Stimulated activated CD4-positive, alpha-beta T cell treated with anti-CD3 and anti-CD28 coated beads, Interleukin-4, amount 100 ng/mL, for 24 hours (primary cell): ENCODE measurements around the gene NQO2.
"Not testable (repeated sequence)": the region's sequence is repeated elsewhere in the genome, so short reads cannot be mapped to it uniquely, and the experiment has no call there.

ENCODE experiments used
- DNase-seq: peaks from one replicate; pipeline ENCODE4 v3.0.0-alpha.2; 2020

The NQO2 gene

DNA sequence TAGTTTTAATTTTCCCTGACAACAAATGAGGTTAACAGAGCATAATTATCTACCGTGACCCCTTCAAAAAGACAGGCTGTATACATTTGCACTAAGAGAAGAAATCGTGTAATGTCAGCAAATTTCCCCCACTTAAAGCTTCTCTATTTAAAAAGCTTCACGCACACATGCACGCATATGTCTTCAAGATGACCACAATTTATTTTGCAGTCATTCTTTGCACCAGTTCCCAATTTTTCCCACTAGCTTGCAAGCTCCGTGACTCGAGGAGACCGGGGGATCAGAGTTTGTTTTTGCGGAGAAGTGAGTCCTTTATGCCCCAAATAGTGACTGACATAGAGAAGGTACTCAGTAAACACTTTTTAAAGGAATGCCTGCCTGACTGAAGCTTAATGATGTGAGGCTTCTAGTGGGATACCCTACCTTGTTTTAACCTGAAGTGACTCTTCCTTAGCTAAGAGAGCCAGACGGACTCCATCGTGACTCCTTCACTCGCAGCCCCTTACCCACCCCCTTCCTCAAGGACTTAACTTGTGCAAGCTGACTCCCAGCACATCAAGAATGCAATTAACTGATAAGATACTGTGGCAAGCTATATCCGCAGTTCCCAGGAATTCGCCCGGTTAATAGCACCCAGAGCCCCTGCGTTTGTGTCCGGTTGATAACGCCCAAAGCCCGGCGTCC is 9.3 kb upstream of the NQO2 start:
- DNase-seq = no peak

GRCh38 chr6:2990932-2991506 is 8.7 kb upstream of the NQO2 start:
- DNase-seq = no peak

DNA sequence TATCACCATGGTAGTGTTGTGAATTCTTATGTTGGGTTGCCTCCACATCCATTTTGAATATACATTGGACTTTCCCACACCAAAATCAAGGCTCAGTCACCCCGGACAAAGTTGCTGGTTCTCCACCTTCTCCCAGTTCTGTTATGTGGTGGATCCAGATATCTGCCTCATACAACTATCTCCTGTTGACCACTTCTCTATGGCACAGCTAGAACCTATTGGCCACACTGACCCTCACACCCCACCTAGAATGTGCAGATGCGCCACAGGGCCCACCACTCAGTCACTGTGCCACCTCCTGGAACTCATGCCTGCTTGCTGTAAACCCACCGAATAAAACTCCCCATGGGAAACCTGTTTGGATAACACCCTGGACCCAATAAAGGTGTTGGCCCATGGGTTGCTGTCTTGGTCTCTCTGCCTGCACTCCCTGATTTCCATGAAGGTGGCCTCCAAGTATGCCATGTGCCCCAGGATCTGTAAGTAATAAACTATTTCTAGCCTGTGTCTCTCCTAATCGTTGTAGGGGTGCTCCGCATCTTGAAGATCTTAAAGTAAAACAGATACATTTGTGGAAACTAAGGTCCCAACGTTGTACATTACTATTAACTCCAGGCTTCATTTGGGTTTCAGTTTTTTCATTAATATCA is 7.2 kb upstream of the NQO2 start:
- no peak for DNase-seq

- no peak for DNase-seq
Measured at GRCh38 chr6:2993755-2994317, 5.9 kb upstream of the NQO2 start.

- peak; percentile 47 for DNase-seq
Measured at GRCh38 chr6:2998249-2998997, 1.3 kb upstream of the NQO2 start.

DNA sequence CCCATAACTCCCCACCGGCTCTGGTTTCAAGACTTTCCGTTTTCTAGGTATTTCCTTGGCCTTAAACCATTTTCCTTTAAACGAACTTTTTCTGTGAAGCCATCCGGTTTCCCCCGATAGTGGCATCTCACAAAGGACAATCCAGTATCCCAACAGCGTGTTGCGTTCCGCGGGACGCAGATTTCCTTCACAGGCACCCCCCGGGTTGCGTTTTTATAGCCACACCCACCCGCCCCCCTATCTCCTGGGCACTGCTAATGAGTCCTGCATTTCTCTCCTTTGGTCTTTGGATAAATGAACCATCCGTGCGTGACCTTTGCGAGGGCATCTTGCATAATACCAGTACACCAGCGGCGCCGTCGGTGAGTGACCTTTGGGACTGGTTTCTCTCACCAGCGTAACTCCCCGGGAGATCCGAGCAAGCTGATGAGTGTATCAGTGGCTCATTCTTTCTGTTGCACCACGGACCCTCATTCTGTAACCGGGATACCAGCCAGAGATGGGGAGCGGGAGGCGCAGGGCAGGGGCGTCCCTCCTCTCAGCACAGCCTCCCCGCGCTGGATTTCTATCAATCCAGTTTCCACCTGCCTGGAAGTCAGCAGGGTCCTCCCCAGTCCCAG is 586 bp upstream of the NQO2 start:
- DNase-seq = peak; percentile 15

GRCh38 chr6:3001146-3001772 is 1.6 kb downstream of the NQO2 start:
- no peak for DNase-seq

GRCh38 chr6:3001773-3002293 is 2.1 kb downstream of the NQO2 start:
- peak; percentile 24 for DNase-seq

- DNase-seq = not testable (repeated sequence)
Measured at GRCh38 chr6:3003226-3003625, 3.5 kb downstream of the NQO2 start.

DNA sequence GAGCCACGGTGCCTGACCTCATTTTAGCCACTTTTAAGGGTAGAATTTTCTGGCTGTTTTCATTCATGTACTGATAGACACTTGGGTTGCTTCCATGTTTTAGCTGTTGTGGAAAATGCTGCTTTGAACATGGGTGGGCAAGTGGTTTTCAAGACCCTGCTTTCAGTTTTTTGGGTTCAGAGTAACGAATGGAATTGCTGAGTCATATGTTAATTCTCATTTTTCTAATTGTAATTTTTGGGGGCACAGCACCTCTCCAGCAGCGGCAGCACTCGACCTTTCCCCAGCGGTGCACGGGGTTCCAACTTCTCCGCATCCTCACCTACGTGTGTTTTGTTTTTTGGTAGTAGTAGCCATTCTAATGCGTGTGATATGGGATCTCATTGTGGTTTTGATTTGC is 5.4 kb downstream of the NQO2 start:
- no peak for DNase-seq

GRCh38 chr6:3005874-3006273 is 6.2 kb downstream of the NQO2 start:
- no peak for DNase-seq

GRCh38 chr6:3006476-3006875 is 6.8 kb downstream of the NQO2 start:
- no peak for DNase-seq

GRCh38 chr6:3007571-3007970 is 7.9 kb downstream of the NQO2 start:
- no peak for DNase-seq

- DNase-seq = not testable (repeated sequence)
Measured at GRCh38 chr6:3008712-3009265, 9.1 kb downstream of the NQO2 start.

DNA sequence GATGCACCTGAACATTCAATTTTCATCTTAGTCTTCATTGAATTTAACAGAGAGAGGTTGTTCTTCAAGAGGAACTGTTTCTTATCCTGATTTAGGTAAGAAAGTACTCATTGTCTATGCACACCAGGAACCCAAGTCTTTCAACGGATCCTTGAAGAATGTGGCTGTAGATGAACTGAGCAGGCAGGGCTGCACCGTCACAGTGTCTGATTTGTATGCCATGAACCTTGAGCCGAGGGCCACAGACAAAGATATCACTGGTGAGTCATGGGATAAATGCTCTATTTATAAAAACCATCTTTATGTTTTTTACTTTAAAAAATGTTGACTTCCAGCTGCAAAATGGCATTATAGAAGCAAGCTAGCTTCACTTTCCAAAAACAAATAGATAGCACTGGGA is 10.2 kb downstream of the NQO2 start:
- DNase-seq = no peak

GRCh38 chr6:3011158-3011557 is 11.5 kb downstream of the NQO2 start:
- no peak for DNase-seq

GRCh38 chr6:3011592-3011991 is 11.9 kb downstream of the NQO2 start:
- DNase-seq = no peak

GRCh38 chr6:3013486-3013885 is 13.8 kb downstream of the NQO2 start:
- no peak for DNase-seq

DNA sequence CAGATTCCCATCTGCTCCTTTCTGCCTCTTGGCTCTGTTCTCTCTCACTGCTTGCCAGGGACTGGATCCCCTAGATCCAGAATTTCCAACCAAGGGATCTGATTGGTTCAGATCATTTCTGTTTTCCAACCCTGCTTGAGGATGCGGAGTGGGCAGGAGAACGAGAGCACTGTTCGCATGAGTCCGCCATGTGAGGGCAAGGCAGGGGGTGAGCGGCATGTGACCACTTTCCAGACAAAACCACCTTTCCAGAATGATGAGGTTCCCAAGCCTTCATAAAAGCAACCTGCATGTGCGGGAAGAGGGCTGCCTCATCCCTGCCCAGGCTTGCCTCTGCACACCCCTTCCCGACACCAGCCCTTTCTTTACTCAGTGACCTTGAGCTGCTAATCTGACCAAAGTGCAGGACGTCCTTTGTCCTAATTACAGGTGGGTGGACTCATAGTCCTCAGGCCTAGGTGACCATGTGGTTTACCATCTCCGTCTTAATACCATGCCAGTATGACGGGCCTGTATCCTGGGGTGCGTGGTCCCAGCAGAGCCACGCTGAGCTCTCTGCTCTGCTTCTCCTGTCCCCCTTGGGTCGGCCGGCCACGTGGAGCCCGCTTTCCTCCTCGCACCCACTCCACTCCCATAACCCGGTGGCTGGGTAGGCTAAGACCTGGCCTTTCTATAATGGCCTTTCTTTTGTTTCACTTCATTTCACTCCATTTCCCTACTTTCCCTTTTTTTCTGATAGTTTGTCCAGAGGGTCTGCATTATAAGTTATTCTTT is 14.4 kb downstream of the NQO2 start:
- DNase-seq = no peak

GRCh38 chr6:3014675-3015066 is 15.0 kb downstream of the NQO2 start:
- no peak for DNase-seq

DNA sequence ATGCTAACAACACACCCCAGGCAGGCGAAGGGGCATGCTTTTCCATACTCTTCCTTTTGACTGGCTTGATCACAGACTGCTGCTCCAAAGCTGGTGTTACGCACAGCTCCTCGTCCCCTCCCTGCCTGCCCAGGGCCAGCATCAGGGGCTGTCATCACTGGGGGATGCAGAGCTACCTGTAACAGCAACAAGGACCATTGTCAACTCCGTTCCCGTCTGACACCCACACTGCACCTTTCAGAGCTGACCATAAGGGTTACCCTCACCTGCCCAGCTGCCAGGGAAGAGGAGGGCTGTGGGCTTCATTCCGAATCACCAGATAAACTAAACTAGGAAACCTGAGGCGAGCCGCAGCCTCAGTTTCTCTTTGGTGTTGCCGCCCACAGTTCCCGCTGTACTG is 15.4 kb downstream of the NQO2 start:
- DNase-seq = no peak
